Measurements from ENCODE around the gene ACAD9.
"Not testable (repeated sequence)": the region's sequence is repeated elsewhere in the genome, so short reads cannot be mapped to it uniquely, and the experiment has no call there.

ACAD9 gene

DNA sequence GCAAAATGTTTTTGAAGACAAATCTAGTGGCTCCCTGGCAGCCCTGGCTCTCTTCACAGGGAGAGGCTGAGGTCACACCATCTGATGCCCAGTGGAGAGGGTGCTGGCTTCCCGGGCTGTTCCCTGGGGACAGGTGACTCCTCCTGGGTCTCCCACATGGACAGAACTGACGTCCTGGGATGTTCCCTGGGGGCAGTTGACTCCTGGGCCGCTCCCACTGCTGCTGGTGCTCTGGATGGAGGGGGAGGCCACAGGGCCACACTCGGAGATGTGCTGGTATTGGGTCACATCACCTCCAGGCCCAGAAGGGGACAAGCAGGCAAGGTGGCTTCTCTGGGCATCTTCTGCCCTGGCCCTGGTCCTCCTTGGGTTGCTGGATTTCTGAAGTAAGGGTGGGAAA, 27.8 kb upstream of the ACAD9 start:
- Mint-ChIP-seq H3K36me3 (peaks cover 5% of the 10 kb centered on the region), H3K27ac (no peak overlapping the region), H3K4me3 (no peak overlapping the region), H3K27me3 (no peaks in the 10 kb centered on the region), H3K9me3 (no peaks in the 10 kb centered on the region), H3K4me1 (no peaks in the 10 kb centered on the region)

DNA sequence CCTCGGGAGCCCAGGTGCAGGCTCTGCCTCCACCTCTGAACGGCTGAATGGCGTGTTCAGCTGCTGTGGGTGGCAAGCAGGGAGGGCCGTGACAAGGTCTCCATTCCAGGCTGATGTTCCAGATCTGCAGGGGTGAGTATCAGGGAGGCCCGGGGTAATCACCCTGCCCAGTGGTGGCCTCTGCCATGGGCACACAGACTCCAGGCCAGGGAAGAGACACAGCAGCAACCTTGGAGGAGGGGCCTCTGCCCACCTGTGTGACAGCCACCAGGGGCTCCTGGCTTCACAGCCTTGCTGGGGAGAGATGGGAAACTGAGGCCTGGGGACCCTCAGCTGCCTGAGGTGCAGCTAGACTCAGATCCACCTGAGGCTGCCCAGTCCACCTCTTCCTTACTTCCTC, 25.6 kb upstream of the ACAD9 start:
- no peak overlapping the region for H3K27ac Mint-ChIP-seq
- no peaks in the 10 kb centered on the region for H3K4me1 Mint-ChIP-seq
- H3K9me3 Mint-ChIP-seq: no peaks in the 10 kb centered on the region
- H3K27me3 Mint-ChIP-seq: no peaks in the 10 kb centered on the region
- H3K4me3 Mint-ChIP-seq: no peak overlapping the region
- H3K36me3 Mint-ChIP-seq: peaks cover 6% of the 10 kb centered on the region

DNA sequence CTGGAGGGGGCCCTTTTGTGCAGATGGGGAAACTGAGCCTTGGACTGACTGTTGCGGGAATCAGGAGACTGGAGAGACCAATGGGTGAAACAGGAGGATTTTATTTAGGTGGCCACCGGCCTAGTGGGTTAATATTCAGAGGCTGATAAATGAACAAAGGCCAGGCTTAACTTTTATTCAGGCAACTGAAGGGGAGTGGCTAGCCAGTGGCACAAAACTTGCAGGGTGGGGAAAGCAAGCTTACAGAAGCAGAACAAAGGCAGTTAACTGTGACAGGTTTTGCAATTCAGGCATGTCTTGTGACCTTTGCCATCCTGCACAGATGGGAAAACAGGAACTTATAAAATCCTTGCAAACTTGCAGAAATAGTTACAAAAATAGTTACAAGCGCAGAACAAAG, 24.9 kb upstream of the ACAD9 start:
- no peaks in the 10 kb centered on the region for H3K4me1 Mint-ChIP-seq
- no peaks in the 10 kb centered on the region for H3K27me3 Mint-ChIP-seq
- no peak overlapping the region for H3K4me3 Mint-ChIP-seq
- H3K36me3 Mint-ChIP-seq: peaks cover 9% of the 10 kb centered on the region
- no peaks in the 10 kb centered on the region for H3K9me3 Mint-ChIP-seq
- no peak overlapping the region for H3K27ac Mint-ChIP-seq

DNA sequence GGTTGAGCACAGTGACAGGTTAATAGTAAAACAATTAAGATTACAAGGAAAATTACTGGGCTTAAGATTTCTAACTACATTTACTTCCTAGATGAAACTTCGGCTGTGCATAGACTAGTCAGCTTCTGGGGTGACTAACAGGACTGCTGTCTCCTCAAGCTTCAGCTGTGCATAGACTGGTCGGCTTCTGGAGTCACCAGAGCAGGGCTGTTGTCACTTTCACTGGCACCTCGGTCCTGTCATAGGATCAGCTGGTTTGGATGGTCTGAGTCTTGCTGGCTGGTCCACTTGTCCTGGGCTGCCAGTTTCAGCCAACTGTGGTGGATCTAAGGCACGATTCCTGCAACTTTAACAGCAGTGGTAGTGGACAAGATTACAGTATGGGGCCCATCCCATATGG, 23.9 kb upstream of the ACAD9 start:
- Mint-ChIP-seq H3K27me3 (no peaks in the 10 kb centered on the region), H3K27ac (no peak overlapping the region), H3K4me1 (no peaks in the 10 kb centered on the region), H3K9me3 (no peaks in the 10 kb centered on the region), H3K36me3 (peaks cover 11% of the 10 kb centered on the region), H3K4me3 (no peak overlapping the region)

DNA sequence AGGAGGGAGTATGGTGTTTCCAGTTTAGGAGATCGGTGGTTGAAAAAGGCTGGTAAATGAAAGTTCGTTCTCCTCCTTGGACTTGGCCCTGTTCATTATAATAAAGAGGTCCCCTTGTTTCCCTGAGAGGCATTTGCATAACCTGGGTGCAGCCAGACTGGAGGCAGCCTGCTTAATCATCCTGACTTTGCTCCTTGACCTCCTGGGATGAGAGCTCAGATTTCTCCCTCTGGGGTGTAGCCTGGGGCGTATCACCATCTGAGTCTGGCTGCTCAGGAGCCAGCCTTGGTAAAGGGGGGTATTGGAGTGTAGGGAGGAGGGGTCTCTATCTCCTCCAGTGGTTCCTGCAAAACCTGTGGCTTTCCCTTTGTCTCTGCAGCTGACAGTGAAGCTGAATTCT, 21.3 kb upstream of the ACAD9 start:
- no peaks in the 10 kb centered on the region for H3K9me3 Mint-ChIP-seq
- no peaks in the 10 kb centered on the region for H3K4me1 Mint-ChIP-seq
- no peak overlapping the region for H3K4me3 Mint-ChIP-seq
- H3K27me3 Mint-ChIP-seq: no peaks in the 10 kb centered on the region
- peaks cover 14% of the 10 kb centered on the region for H3K36me3 Mint-ChIP-seq
- no peak overlapping the region for H3K27ac Mint-ChIP-seq

DNA sequence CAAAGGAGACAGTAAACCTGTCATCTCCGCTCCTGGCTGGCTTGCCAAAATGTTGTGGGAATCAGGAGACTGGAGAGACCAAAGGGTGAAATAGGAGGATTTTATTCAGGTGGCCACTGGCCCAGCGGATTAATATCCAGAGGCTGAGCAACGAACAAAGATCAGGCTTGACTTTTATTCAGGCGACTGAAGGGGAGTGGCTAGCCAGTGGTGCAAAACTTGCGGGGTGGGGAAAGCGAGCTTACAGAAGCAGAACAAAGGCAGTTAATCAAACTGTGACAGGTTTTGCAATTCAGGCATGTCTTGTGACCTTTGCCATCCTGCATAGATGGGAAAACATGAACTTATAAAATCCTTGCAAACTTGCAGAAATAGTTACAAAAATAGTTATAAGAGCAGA, 19.8 kb upstream of the ACAD9 start:
- Mint-ChIP-seq H3K4me3 (no peak overlapping the region), H3K36me3 (peaks cover 10% of the 10 kb centered on the region), H3K4me1 (no peaks in the 10 kb centered on the region), H3K27me3 (no peaks in the 10 kb centered on the region), H3K9me3 (no peaks in the 10 kb centered on the region), H3K27ac (no peak overlapping the region)

DNA sequence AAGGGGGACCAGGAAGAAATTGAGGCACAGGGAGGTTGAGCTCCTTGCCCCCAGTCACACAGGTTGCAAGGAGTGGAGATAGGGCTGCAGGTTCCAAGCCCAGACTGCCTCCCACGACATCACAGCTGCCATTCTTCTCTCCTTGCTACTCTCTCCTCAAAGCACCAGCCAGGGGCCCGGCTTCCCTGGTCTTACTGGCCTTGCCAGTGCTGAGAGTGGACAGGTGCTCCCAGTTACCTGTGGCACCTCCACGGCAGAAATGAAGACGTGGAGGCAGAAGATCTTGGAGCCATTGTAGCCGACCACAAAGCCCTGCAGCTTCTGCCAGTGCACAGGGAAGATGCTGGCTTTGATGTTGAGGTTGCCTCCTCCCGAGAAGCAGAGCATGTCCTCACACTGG, 17.9 kb upstream of the ACAD9 start:
- Mint-ChIP-seq H3K36me3 (peaks cover 9% of the 10 kb centered on the region), H3K4me1 (no peaks in the 10 kb centered on the region), H3K9me3 (no peaks in the 10 kb centered on the region), H3K4me3 (no peak overlapping the region), H3K27me3 (no peaks in the 10 kb centered on the region), H3K27ac (no peak overlapping the region)

DNA sequence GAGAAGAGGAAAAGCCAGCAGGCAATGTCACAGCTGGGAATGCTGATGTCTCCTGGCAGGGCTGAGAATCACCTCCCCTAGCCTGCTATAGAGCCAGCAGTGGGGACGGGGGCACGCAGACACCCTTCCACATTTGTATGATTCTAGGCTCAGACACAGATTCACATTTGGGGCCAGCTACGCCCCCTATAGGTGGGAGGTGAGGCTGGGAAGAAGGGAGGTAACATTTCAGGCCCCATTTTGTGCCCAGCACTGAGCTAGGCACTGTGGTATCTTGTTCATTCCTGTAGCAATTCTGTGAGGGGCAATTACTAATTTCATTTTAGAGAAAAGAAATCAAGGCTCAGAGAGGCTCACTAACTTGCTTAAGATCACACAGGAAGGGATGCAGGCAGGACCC, 15.9 kb upstream of the ACAD9 start:
- no peak overlapping the region for H3K27ac Mint-ChIP-seq
- H3K4me1 Mint-ChIP-seq: no peaks in the 10 kb centered on the region
- peaks cover 9% of the 10 kb centered on the region for H3K36me3 Mint-ChIP-seq
- H3K4me3 Mint-ChIP-seq: no peak overlapping the region
- no peaks in the 10 kb centered on the region for H3K27me3 Mint-ChIP-seq
- H3K9me3 Mint-ChIP-seq: no peaks in the 10 kb centered on the region

DNA sequence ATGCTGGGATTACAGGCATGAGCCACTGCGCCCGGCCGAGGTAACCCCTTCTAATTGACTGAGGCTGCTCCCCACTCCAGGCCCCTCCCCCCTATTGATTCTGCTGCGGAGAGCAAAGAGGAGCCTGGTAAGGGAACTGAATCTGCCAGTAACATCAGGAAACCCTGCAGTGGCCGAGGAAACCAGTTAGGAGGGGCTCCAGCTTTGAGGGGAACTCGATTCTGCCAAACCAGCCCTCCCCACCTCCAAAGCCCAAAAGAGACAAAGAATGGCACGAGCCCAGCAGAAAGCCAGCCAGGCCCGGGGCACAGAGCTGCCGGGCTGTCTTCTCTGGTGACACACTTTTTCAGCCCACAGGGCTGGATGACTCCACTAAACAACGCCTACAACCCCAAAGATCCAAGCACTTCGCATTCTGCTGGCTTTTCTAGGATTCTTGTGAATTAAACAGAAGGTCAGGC, 15.0 kb upstream of the ACAD9 start:
- Mint-ChIP-seq H3K4me1 (no peaks in the 10 kb centered on the region), H3K9me3 (no peaks in the 10 kb centered on the region), H3K27ac (no peak overlapping the region), H3K27me3 (no peaks in the 10 kb centered on the region), H3K36me3 (peaks cover 4% of the 10 kb centered on the region), H3K4me3 (no peak overlapping the region)

DNA sequence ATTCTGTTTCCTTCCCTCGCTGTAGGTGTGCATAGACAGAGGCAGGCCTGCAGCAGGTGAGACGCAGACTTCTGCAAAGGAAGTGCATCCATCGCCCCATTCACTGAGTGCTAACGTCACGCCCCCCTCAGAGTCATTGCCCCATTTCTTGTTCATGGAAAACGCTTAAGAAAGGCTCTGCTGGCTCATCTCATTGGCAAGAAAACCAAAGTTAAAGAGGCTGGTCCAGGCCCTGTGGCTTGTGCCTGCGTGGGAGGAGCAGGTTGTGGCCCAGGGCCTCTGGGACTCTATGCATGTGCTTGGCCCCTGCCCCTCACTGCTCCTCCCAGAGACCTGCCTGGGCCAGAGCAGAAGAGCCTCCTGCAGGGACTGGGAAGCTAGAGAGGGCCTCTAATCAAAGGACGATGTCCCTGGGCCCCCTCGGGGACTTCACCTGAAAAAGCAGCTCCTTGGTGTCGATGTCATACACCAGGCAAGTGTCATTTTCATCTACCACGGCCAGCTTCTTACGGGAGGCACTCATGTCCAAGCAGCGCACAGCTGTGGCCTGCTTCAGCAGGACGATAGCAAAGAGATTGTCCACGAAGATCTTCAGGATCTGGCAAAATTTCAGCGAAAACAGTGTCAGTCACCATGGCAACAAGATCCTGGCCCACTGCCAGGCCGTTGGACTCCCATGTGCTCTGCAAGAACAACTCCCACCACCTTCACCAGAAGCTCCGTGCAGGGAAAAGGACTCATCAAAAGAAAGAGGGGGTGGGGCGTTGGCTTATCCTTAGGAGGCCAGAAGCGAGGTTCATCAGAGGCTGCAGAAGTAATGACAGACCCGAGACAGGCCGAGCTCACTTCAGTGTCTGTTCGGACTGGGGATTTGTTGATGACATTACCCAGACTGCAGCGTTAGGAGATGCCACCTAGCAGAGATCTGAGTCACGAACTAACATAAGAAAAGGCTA, 14.3 kb upstream of the ACAD9 start:
- H3K4me3 Mint-ChIP-seq, H3K9me3 Mint-ChIP-seq, H3K27me3 Mint-ChIP-seq, H3K27ac Mint-ChIP-seq, H3K4me1 Mint-ChIP-seq, H3K36me3 Mint-ChIP-seq: not testable (repeated sequence)

DNA sequence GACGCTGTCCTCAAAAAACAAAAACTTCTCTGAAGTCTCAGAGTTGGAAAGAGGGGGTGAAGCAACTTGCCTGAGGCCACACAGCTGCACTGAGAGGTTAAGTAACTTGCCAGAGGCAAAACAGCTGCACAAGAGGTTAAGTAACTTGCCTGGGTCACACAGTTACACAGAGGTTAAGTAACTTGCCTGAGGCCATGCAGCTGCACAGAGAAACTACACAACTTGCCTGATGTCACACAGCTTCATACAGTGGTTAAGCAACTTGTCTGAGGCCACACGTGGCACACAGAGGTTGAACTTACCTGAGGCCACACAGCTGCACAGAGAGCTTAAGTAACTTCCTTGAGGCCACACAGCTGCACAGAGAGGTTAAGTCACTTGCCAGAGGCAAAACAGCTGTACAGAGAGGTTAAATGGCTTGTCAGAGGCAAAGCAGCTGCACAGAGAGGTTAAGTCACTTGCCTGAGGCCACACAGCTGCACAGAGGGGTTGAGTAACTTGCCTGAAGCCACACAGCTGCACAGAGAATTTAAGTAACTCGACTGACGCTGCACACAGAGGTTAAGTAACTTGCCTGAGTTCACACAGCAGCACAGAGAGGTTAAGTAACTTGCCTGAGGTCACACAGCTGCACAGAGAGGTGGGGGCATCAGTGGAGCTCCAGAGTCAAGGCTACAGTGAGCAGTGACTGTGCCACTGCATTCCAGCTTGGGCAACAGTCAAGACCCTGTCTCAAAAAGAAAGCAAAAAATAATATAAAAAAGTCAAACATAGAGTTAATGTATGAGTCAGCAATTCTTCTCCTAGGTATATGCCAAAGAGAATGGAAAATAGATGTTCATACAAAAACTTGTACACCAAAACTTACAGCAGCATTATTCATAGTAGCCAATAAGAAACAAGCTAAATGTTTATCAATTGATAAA, 12.0 kb upstream of the ACAD9 start:
- H3K4me3 Mint-ChIP-seq: no peak overlapping the region
- no peak overlapping the region for H3K27ac Mint-ChIP-seq
- H3K36me3 Mint-ChIP-seq: no peaks in the 10 kb centered on the region
- H3K27me3 Mint-ChIP-seq: no peaks in the 10 kb centered on the region
- no peaks in the 10 kb centered on the region for H3K9me3 Mint-ChIP-seq
- H3K4me1 Mint-ChIP-seq: no peaks in the 10 kb centered on the region

DNA sequence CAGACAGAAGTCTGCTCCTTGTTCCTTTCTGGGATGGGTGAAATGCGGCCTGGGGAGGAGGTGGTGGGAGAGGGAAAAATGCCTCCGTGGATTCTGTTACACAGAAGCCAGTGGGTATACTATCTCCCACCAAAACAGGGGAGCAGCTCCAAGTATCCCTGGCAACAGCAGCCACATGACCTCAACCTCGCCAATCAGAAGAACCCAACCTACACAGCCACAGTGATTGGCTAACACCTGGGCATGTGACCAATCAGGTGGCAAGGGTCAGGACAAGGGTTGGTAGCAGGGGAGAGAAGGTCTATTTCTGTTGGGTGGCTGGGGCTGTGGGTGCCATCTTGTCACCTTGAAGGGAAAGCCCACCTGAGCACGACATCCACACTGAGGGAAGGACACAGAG, 9.1 kb upstream of the ACAD9 start:
- peaks cover 7% of the 10 kb centered on the region for H3K4me1 Mint-ChIP-seq
- H3K27me3 Mint-ChIP-seq: no peaks in the 10 kb centered on the region
- H3K36me3 Mint-ChIP-seq: no peaks in the 10 kb centered on the region
- no peak overlapping the region for H3K4me3 Mint-ChIP-seq
- H3K27ac Mint-ChIP-seq: no peak overlapping the region
- no peaks in the 10 kb centered on the region for H3K9me3 Mint-ChIP-seq

DNA sequence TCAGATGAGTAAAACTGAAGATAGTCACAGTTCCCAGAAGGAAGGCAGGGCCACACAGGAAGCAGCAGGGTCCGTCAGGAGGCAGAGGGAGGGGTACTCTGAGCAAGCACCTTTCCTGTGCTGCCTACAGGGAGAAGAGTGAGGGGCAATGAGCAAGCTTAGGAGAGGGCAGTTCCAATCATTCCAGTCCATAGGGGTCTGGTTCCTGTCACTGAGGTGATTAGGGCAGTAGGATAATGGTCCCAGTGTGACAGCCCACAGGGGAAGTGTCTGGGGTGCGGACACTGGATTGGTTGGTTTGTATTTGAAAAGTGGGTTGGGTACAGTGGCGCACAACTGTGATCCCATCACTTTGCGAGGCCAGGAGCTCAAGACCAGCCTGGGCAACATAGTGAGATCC, 7.1 kb upstream of the ACAD9 start:
- H3K9me3 Mint-ChIP-seq: no peaks in the 10 kb centered on the region
- H3K4me3 Mint-ChIP-seq: no peak overlapping the region
- peaks cover 25% of the 10 kb centered on the region for H3K4me1 Mint-ChIP-seq
- no peaks in the 10 kb centered on the region for H3K36me3 Mint-ChIP-seq
- H3K27me3 Mint-ChIP-seq: no peaks in the 10 kb centered on the region
- no peak overlapping the region for H3K27ac Mint-ChIP-seq

DNA sequence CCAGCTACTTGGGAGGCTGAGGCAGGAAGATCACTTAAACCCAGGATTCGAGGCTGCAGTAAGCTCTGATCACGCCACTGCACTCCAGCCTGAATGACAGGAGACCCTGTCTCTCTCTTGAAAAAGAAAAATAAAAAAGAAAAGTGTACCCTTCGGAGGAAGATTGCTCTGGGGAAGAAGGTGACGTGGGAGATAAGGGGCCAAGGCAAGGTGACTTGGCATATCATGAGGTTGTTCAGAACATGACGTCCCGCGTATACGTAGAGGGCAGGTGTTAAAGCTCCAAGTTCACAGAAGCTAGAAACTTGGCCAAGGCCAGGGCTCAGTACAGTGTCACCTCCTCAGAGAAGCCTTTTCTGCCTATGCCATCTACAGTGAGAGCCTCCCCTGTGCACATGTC, 6.7 kb upstream of the ACAD9 start:
- Mint-ChIP-seq H3K27ac (no peak overlapping the region), H3K9me3 (no peaks in the 10 kb centered on the region), H3K27me3 (no peaks in the 10 kb centered on the region), H3K4me3 (no peak overlapping the region), H3K36me3 (no peaks in the 10 kb centered on the region), H3K4me1 (peaks cover 29% of the 10 kb centered on the region)

DNA sequence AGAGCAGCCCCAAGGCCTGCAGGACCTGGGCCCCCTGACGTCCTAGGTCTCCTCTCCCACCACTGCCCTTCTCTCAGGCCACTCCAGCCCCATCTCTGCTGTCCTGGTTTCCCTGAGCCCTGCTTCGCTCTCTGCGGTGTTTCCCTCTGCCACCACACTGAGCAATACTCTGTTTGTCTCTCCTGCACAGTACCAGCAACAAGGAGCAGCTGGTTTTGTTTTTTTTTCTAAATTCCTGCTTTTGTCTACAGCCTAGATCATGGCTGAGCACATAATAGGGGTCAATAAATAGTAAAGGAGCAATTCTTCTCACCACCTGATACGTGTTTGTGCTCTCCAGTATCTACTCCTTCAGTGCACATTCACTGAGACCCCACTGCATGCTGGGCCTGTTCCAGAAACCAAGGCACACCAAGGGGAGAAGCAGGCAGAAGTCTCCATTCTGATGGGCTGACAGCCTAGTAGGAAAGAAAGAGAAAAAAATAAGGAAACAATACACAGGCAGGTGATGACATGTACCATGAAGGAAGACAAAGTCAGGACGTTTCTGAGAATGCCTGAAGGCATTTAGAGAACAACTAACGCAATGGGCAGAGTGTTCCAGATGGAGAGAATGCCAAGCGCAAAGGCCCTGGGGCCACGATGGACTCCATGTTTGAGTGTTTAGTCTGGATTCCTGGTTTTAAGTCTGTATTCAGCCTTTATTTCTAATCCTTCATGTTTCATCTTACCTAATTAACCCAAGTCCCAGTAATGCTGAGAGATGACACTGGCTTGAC, 6.0 kb upstream of the ACAD9 start:
- Mint-ChIP-seq H3K9me3 (no peaks in the 10 kb centered on the region), H3K27me3 (no peaks in the 10 kb centered on the region), H3K27ac (no peak overlapping the region), H3K36me3 (no peaks in the 10 kb centered on the region), H3K4me3 (no peak overlapping the region), H3K4me1 (peaks cover 36% of the 10 kb centered on the region)
